ENCODE measurements around the gene ZNF35. TPM values are rescaled to one million over a fixed set of nuclear protein-coding genes. Genes with fewer than 3 reads are reported as not detected.

Gene ZNF35
- polyA plus RNA-seq, 1 of the 3 experiments (the other 2 are of a cell fraction): 2.4 TPM

DNA sequence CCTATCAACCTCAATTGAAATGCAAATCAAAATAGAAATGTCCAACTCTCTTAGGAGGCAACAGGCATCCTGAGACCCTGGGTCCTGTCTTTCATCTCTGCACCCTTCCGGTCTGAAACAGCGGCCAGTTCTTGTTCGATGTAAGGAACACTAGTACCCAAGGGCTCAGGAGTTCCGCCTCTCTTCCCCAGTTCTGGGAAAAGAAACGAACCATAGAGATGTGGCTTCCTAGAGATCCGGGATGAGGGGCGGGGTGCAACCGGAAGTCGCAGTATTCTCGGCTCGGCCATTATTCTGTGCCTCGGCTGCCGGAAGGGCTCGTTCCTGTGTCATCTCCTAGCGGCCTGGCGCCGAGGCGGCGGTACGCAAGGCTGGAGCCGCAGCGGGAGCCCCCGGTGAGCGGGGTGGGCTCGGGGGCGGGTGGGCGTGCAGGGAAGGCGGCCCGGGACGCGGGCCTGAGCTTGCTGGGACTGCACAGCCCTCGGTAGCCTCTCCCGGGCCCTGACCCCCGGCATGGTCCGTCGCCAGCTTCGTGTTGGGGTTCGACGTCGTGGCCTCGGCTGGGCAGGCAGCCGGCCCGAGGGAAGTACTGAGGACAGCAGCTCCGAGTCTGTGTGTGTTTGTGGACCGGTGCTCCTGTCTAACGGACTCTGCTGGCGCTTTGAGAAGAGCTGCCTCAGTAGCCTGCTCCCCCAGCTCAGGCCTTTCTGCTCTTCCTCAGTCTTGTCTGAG lies 23.6 kb upstream of the ZNF35 start, which contains the start of gene ZNF197 (continued):
- peak; percentile 89 for TF ChIP-seq YY1 (IDR thresholded peaks at IDR 0.05; ENCODE audit: low read depth)
- TF ChIP-seq, protein P1, sequence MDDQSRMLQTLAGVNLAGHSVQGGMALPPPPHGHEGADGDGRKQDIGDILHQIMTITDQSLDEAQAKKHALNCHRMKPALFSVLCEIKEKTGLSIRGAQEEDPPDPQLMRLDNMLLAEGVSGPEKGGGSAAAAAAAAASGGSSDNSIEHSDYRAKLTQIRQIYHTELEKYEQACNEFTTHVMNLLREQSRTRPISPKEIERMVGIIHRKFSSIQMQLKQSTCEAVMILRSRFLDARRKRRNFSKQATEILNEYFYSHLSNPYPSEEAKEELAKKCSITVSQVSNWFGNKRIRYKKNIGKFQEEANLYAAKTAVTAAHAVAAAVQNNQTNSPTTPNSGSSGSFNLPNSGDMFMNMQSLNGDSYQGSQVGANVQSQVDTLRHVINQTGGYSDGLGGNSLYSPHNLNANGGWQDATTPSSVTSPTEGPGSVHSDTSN (IDR thresholded peaks at IDR 0.05): peak; percentile 21; the same call in 1 of the 2 replicates
- no peak for TF ChIP-seq RXRA (IDR thresholded peaks at IDR 0.05; ENCODE audit: borderline replicate concordance, low read depth)
- TF ChIP-seq EZH2phosphoT487 (IDR thresholded peaks at IDR 0.05; ENCODE audit: borderline replicate concordance, low read depth): no peak
- TF ChIP-seq ELF1 (IDR thresholded peaks at IDR 0.05): peak; percentile 86
- 0 out of 2 replicates have a peak, but pooled peaks have one; percentile 17 for TF ChIP-seq TCF12 (IDR thresholded peaks at IDR 0.05)
- TF ChIP-seq FOXM1 (IDR thresholded peaks at IDR 0.05; ENCODE audit: low read depth): no peak
- TF ChIP-seq, protein P2, sequence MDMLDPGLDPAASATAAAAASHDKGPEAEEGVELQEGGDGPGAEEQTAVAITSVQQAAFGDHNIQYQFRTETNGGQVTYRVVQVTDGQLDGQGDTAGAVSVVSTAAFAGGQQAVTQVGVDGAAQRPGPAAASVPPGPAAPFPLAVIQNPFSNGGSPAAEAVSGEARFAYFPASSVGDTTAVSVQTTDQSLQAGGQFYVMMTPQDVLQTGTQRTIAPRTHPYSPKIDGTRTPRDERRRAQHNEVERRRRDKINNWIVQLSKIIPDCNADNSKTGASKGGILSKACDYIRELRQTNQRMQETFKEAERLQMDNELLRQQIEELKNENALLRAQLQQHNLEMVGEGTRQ (IDR thresholded peaks at IDR 0.05; ENCODE audit: borderline replicate concordance, low read depth, low read length): no peak
- no peak for TF ChIP-seq GATA2 (CRISPR knock-in tag; IDR thresholded peaks at IDR 0.05)
- TF ChIP-seq SIN3A (IDR thresholded peaks at IDR 0.05; ENCODE audit: borderline replicate concordance, low read depth, low read length): peak; percentile 77
- TF ChIP-seq, protein P3, sequence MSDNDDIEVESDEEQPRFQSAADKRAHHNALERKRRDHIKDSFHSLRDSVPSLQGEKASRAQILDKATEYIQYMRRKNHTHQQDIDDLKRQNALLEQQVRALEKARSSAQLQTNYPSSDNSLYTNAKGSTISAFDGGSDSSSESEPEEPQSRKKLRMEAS (IDR thresholded peaks at IDR 0.05; ENCODE audit: low read depth): peak; percentile 91
- no peak for TF ChIP-seq MEF2A (IDR thresholded peaks at IDR 0.05; ENCODE audit: borderline replicate concordance, low read depth)
- TF ChIP-seq RFX5 (IDR thresholded peaks at IDR 0.05; ENCODE audit: low read length): no peak
- no peak for TF ChIP-seq NRF1 (IDR thresholded peaks at IDR 0.05; ENCODE audit: low read depth, low read length)
- TF ChIP-seq, protein P4, sequence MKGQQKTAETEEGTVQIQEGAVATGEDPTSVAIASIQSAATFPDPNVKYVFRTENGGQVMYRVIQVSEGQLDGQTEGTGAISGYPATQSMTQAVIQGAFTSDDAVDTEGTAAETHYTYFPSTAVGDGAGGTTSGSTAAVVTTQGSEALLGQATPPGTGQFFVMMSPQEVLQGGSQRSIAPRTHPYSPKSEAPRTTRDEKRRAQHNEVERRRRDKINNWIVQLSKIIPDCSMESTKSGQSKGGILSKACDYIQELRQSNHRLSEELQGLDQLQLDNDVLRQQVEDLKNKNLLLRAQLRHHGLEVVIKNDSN (IDR thresholded peaks at IDR 0.05; ENCODE audit: borderline replicate concordance, low read depth): no peak
- TF ChIP-seq GABPA (IDR thresholded peaks at IDR 0.05; ENCODE audit: low read depth): peak; percentile 89
- TF ChIP-seq FOXJ3 (CRISPR knock-in tag; IDR thresholded peaks at IDR 0.05): 0 out of 2 replicates have a peak, but pooled peaks have one; percentile 36
- TF ChIP-seq RCOR1 (IDR thresholded peaks at IDR 0.05; ENCODE audit: low read length): peak; percentile 57
- no peak for TF ChIP-seq FOSL2 (IDR thresholded peaks at IDR 0.05; ENCODE audit: borderline replicate concordance, low read depth)
- peak; percentile 95 for TF ChIP-seq TAF1 (IDR thresholded peaks at IDR 0.05; ENCODE audit: borderline replicate concordance, low read depth, low read length)
- TF ChIP-seq, protein P5, sequence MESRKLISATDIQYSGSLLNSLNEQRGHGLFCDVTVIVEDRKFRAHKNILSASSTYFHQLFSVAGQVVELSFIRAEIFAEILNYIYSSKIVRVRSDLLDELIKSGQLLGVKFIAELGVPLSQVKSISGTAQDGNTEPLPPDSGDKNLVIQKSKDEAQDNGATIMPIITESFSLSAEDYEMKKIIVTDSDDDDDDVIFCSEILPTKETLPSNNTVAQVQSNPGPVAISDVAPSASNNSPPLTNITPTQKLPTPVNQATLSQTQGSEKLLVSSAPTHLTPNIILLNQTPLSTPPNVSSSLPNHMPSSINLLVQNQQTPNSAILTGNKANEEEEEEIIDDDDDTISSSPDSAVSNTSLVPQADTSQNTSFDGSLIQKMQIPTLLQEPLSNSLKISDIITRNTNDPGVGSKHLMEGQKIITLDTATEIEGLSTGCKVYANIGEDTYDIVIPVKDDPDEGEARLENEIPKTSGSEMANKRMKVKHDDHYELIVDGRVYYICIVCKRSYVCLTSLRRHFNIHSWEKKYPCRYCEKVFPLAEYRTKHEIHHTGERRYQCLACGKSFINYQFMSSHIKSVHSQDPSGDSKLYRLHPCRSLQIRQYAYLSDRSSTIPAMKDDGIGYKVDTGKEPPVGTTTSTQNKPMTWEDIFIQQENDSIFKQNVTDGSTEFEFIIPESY (IDR thresholded peaks at IDR 0.05; ENCODE audit: borderline replicate concordance, low read depth): 0 out of 2 replicates have a peak, but pooled peaks have one; percentile 69
- TF ChIP-seq SMC3 (IDR thresholded peaks at IDR 0.05; ENCODE audit: low read depth, low read length): no peak
- TF ChIP-seq, protein P6, sequence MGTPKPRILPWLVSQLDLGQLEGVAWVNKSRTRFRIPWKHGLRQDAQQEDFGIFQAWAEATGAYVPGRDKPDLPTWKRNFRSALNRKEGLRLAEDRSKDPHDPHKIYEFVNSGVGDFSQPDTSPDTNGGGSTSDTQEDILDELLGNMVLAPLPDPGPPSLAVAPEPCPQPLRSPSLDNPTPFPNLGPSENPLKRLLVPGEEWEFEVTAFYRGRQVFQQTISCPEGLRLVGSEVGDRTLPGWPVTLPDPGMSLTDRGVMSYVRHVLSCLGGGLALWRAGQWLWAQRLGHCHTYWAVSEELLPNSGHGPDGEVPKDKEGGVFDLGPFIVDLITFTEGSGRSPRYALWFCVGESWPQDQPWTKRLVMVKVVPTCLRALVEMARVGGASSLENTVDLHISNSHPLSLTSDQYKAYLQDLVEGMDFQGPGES (IDR thresholded peaks at IDR 0.05; ENCODE audit: low read depth, low read length): no peak

Measured in SK-N-SH (cell line).